ENCODE results near the gene CEPT1. TPM values are rescaled to one million over a fixed set of nuclear protein-coding genes. Genes with fewer than 3 reads are reported as not detected.

The CEPT1 gene
- total and polyA plus RNA-seq, 2 of the 13 experiments (the other 11 are each of a cell fraction or from before 2014, with no cell fraction given) = 35.7 to 48.2 TPM

GRCh38 chr1:111222308-111223125 is 82.5 kb downstream of the CEPT1 start (continued):
- TF ChIP-seq TFDP1 (CRISPR knock-in tag; IDR thresholded peaks at IDR 0.05; ENCODE audit: borderline replicate concordance) = 0 out of 2 replicates have a peak, but pooled peaks have one; percentile 6
- TF ChIP-seq ZNF550 (CRISPR knock-in tag; IDR thresholded peaks at IDR 0.05; ENCODE audit: borderline replicate concordance) = 0 out of 2 replicates have a peak, but pooled peaks have one; percentile 52
- TF ChIP-seq RBM22 (optimal IDR thresholded peaks at IDR 0.05; ENCODE audit: low read length) = no peak
- TF ChIP-seq GFI1 (CRISPR knock-in tag; IDR thresholded peaks at IDR 0.05; ENCODE audit: borderline replicate concordance) = no peak
- no peak for TF ChIP-seq SNRNP70 (IDR thresholded peaks at IDR 0.05; ENCODE audit: low read depth, low read length)
- no peak for TF ChIP-seq MAF1 (CRISPR knock-in tag; IDR thresholded peaks at IDR 0.05; ENCODE audit: borderline replicate concordance)
- TF ChIP-seq ZNF367 (CRISPR knock-in tag; IDR thresholded peaks at IDR 0.05; ENCODE audit: borderline replicate concordance) = no peak
- TF ChIP-seq STAT5B (CRISPR knock-in tag; IDR thresholded peaks at IDR 0.05) = no peak
- TF ChIP-seq ZNF256 (CRISPR knock-in tag; conservative IDR thresholded peaks at IDR 0.05) = no peak
- TF ChIP-seq KLF12 (CRISPR knock-in tag; IDR thresholded peaks at IDR 0.05; ENCODE audit: borderline replicate concordance) = no peak
- no peak for TF ChIP-seq IRF9 (CRISPR knock-in tag; IDR thresholded peaks at IDR 0.05; ENCODE audit: borderline replicate concordance)
- TF ChIP-seq ISX (CRISPR knock-in tag; conservative IDR thresholded peaks at IDR 0.05) = no peak
- TF ChIP-seq, protein P1, sequence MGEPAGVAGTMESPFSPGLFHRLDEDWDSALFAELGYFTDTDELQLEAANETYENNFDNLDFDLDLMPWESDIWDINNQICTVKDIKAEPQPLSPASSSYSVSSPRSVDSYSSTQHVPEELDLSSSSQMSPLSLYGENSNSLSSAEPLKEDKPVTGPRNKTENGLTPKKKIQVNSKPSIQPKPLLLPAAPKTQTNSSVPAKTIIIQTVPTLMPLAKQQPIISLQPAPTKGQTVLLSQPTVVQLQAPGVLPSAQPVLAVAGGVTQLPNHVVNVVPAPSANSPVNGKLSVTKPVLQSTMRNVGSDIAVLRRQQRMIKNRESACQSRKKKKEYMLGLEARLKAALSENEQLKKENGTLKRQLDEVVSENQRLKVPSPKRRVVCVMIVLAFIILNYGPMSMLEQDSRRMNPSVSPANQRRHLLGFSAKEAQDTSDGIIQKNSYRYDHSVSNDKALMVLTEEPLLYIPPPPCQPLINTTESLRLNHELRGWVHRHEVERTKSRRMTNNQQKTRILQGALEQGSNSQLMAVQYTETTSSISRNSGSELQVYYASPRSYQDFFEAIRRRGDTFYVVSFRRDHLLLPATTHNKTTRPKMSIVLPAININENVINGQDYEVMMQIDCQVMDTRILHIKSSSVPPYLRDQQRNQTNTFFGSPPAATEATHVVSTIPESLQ (CRISPR knock-in tag; conservative IDR thresholded peaks at IDR 0.05) = no peak
- no peak for TF ChIP-seq ARID2 (CRISPR knock-in tag; IDR thresholded peaks at IDR 0.05; ENCODE audit: borderline replicate concordance)
- TF ChIP-seq ZNF414 (CRISPR knock-in tag; IDR thresholded peaks at IDR 0.05) = no peak
- peak; percentile 20; the same call in 1 of the 2 replicates for TF ChIP-seq RARA (CRISPR knock-in tag; IDR thresholded peaks at IDR 0.05)
- no peak for TF ChIP-seq KDM5B (CRISPR knock-in tag; IDR thresholded peaks at IDR 0.05; ENCODE audit: borderline replicate concordance)
- TF ChIP-seq, protein P2, sequence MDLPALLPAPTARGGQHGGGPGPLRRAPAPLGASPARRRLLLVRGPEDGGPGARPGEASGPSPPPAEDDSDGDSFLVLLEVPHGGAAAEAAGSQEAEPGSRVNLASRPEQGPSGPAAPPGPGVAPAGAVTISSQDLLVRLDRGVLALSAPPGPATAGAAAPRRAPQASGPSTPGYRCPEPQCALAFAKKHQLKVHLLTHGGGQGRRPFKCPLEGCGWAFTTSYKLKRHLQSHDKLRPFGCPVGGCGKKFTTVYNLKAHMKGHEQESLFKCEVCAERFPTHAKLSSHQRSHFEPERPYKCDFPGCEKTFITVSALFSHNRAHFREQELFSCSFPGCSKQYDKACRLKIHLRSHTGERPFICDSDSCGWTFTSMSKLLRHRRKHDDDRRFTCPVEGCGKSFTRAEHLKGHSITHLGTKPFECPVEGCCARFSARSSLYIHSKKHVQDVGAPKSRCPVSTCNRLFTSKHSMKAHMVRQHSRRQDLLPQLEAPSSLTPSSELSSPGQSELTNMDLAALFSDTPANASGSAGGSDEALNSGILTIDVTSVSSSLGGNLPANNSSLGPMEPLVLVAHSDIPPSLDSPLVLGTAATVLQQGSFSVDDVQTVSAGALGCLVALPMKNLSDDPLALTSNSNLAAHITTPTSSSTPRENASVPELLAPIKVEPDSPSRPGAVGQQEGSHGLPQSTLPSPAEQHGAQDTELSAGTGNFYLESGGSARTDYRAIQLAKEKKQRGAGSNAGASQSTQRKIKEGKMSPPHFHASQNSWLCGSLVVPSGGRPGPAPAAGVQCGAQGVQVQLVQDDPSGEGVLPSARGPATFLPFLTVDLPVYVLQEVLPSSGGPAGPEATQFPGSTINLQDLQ (CRISPR knock-in tag; IDR thresholded peaks at IDR 0.05) = no peak
- no peak for TF ChIP-seq ZBTB21 (CRISPR knock-in tag; IDR thresholded peaks at IDR 0.05)
- no peak for TF ChIP-seq PHF20 (CRISPR knock-in tag; IDR thresholded peaks at IDR 0.05)
- no peak for TF ChIP-seq EED (CRISPR knock-in tag; IDR thresholded peaks at IDR 0.05)
- no peak for TF ChIP-seq RFXANK (CRISPR knock-in tag; IDR thresholded peaks at IDR 0.05)

Data from HepG2 (cell line).